Measurements from ENCODE around the gene THSD7A. TPM values are rescaled to one million over a fixed set of nuclear protein-coding genes. Genes with fewer than 3 reads are reported as not detected.

The THSD7A gene
- total and polyA plus RNA-seq, 2 of the 8 experiments (the other 6 are each of a cell fraction or from before 2014, with no cell fraction given): 0.44 to 1.2 TPM

GRCh38 chr7:11607686-11608085, 224.3 kb downstream of the THSD7A start:
- H2AK5ac ChIP-seq (ENCODE audit: low read depth, low read length): no peak overlapping the region

More at GRCh38 chr7:11607686-11608085, 224.3 kb downstream of the THSD7A start:
- TF ChIP-seq NRF1 (IDR thresholded peaks at IDR 0.05; ENCODE audit: low read depth, low read length) (no peak), BRCA1 (IDR thresholded peaks at IDR 0.05; ENCODE audit: low read depth, low read length) (no peak), RAD21 (IDR thresholded peaks at IDR 0.05 in 1 of 2, conservative IDR thresholded peaks at IDR 0.05 in 1 of 2; ENCODE audit: low read depth in 2 of 2, low read length in 2 of 2) (no peak)
- H3K79me1 ChIP-seq (ENCODE audit: low read depth, low read length): no peaks in the 10 kb centered on the region
- H4K91ac ChIP-seq (replicated peaks; ENCODE audit: insufficient read length, low read length): no peak overlapping the region
- FAIRE-seq (no peak), DNase-seq (ENCODE audit: low read depth in 1 of 2, low spot score in 2 of 2) (no peak)
- ChIA-PET CTCF (ENCODE audit: partially characterized antibody) (interaction anchor here (1.2 kb wide), 1 partner anchor 28 kb away, joined by 3 read pairs; no protein-coding TSS in a partner anchor), POLR2A (ENCODE audit: partially characterized antibody) (no interaction called here)
- H2BK120ac ChIP-seq (replicated peaks; ENCODE audit: low read depth, low read length): no peak overlapping the region
- H3K9ac ChIP-seq (replicated peaks in 1 of 4; ENCODE audit: extremely low read depth in 1 of 4, low read depth in 3 of 4, low read length in 3 of 4): no peak overlapping the region
- H4K5ac ChIP-seq (ENCODE audit: insufficient read length, low read depth, low read length): no peak overlapping the region
- no peak overlapping the region for H2BK5ac ChIP-seq (ENCODE audit: low read depth, low read length)
- H4K20me1 ChIP-seq (replicated peaks in 1 of 2; ENCODE audit: control insufficient read depth in 1 of 2, insufficient read depth in 2 of 2, low read length in 2 of 2): no peaks in the 10 kb centered on the region
- no peaks in the 10 kb centered on the region for H3K36me3 ChIP-seq (ENCODE audit: control insufficient read depth in 2 of 4, insufficient read depth in 4 of 4, low read length in 3 of 4)
- no peaks in the 10 kb centered on the region for H3K9me3 ChIP-seq (ENCODE audit: insufficient read depth in 2 of 2, low read depth in 1 of 2, low read length in 1 of 2)
- H2BK15ac ChIP-seq (ENCODE audit: low read length): no peak overlapping the region
- 0 out of 2 replicates have a peak overlapping the region, but pooled peaks have one; percentile 55 for H2AFZ ChIP-seq (ENCODE audit: low read length)
- no peaks in the 10 kb centered on the region for H3K79me2 ChIP-seq (ENCODE audit: control insufficient read depth in 1 of 2, insufficient read depth in 2 of 2, low read length in 2 of 2)
- H3K4me3 ChIP-seq (ENCODE audit: extremely low read depth in 1 of 4, insufficient read depth in 2 of 4, low read depth in 3 of 4, low read length in 4 of 4): no peak overlapping the region
- no peak overlapping the region for H3K18ac ChIP-seq (ENCODE audit: extremely low read depth, low read length)
- H2BK12ac ChIP-seq (ENCODE audit: low read depth, low read length): no peak overlapping the region
- no peaks in the 10 kb centered on the region for H3K23me2 ChIP-seq (ENCODE audit: low read depth, low read length)
- no peak overlapping the region for H2BK20ac ChIP-seq (ENCODE audit: low read length)
- no peak overlapping the region for H3K27ac ChIP-seq (ENCODE audit: low read depth, low read length)
- 53% methylated on average over 2 of the region's 2 CpGs; no CpG with 5 or more reads in 1 of the 2 experiments for WGBS, 2 experiments (ENCODE audit: extremely low coverage in 1 of 2, insufficient coverage in 1 of 2, insufficient read length in 1 of 2, insufficient replicate concordance in 2 of 2, low coverage in 1 of 2, low lambda C conversion rate in 2 of 2, missing lambda C conversion rate in 1 of 2)
- no peak overlapping the region for H3K14ac ChIP-seq (ENCODE audit: insufficient read length)
- no peak overlapping the region for H3K23ac ChIP-seq (ENCODE audit: insufficient read length)
- H4K8ac ChIP-seq (ENCODE audit: extremely low read depth, insufficient read depth, low read length): no peak overlapping the region
- H3K4me1 ChIP-seq (replicated peaks in 1 of 4; ENCODE audit: control insufficient read depth in 3 of 4, insufficient read depth in 4 of 4, low read length in 3 of 4): peaks cover 0 to 6% (median 3%) of the 10 kb centered on the region in 4 experiments; a peak in 2 of 7 replicates
- no peak overlapping the region for H3K4ac ChIP-seq (replicated peaks; ENCODE audit: insufficient read length, low read depth, low read length)
- no peak overlapping the region for H3K4me2 ChIP-seq (ENCODE audit: insufficient read depth in 1 of 2, low read depth in 2 of 2, low read length in 2 of 2)
- no peaks in the 10 kb centered on the region for H3K27me3 ChIP-seq (replicated peaks in 1 of 4; ENCODE audit: control insufficient read depth in 3 of 4, extremely low read depth in 1 of 4, insufficient read depth in 3 of 4, low read length in 3 of 4)
- no peak overlapping the region for H3K56ac ChIP-seq (replicated peaks; ENCODE audit: insufficient read length, low read depth, low read length)

Measured in H1 (cell line).